ENCODE data around the gene KIFAP3. TPM values are rescaled to one million over a fixed set of nuclear protein-coding genes. Genes with fewer than 3 reads are reported as not detected.

Gene KIFAP3
- total and polyA plus RNA-seq, 2 donors (not counting 1 experiment from before 2014, with no cell fraction given), result 3.7 to 14.9 TPM

DNA sequence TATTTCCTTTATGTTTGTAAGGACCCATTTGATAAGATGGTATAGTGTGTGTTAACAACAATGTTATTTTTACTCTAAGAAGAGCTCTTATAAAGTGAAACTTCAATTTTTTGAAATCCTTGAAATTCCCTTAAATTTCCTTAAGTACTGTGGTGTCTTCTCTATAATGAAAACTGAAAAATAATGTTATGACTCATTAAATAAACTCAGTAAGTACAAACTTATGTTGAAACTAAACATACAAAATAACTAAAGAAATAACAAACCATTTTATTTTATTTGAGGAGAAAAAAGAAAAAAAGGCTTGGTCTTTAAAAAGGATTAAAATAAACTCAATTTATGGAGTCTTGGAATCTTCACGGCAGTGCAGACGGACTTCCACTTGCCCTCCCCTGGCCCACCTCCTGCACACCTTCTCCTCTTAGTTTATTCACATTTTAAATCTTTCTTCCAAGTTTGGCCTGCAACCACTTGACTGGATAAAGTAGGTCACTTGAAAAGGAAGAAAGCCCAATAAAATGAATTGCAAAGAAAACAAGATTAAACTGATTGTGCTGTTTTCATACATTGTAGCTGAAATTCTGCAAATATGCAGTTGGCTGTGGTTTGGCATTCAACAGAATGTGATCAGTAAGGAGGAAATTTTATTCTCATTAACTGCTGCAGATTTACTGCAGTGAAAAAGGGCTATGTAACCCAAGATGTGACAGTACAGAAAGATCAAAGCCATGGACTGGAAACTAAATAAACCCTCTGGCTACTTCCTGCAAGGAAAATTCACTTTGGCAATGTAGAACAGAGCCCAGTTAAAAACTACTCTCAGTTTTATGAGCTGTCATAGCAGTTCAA, 132.3 kb downstream of the KIFAP3 start:
- no peaks in the 10 kb centered on the region for H3K27me3 Mint-ChIP-seq
- H3K27ac ChIP-seq (ENCODE audit: low read length in 2 of 2), result no peak overlapping the region
- CTCF ChIA-PET, result interaction anchor here (0.6 to 1.2 kb wide), 3 partner anchors 13 to 374 kb away, joined by 3 to 4 read pairs (median 3); no protein-coding TSS in a partner anchor

More for the DNA sequence above, 132.3 kb downstream of the KIFAP3 start:
- Mint-ChIP-seq H3K27ac (no peak overlapping the region), H3K4me3 (no peak overlapping the region), H3K4me1 (no peaks in the 10 kb centered on the region), H3K9me3 (ENCODE audit: insufficient read depth) (no peaks in the 10 kb centered on the region)
- H3K9me3 ChIP-seq (ENCODE audit: control extremely low read depth in 1 of 3, control insufficient read depth in 2 of 3, insufficient read depth in 1 of 3, low read length in 2 of 3), result no peaks in the 10 kb centered on the region
- DNase-seq (no peak), ATAC-seq (ENCODE audit: low read depth) (no peak)
- H3K27me3 ChIP-seq (replicated peaks in 1 of 4; ENCODE audit: control extremely low read depth in 1 of 4, control insufficient read depth in 3 of 4, insufficient read depth in 4 of 4, low read length in 3 of 4), result no peaks in the 10 kb centered on the region
- H3K4me3 ChIP-seq (ENCODE audit: control extremely low read depth in 1 of 5, extremely low read depth in 1 of 5, insufficient read depth in 1 of 5, low read depth in 2 of 5, low read length in 4 of 5), result no peak overlapping the region
- H3K9ac ChIP-seq (ENCODE audit: low read length), result no peak overlapping the region
- no peaks in the 10 kb centered on the region for H3K36me3 ChIP-seq (replicated peaks in 1 of 2; ENCODE audit: control extremely low read depth in 1 of 2, control insufficient read depth in 1 of 2, extremely low read depth in 1 of 2, insufficient read depth in 2 of 2, low read length in 1 of 2)
- H3K4me1 ChIP-seq (ENCODE audit: control insufficient read depth in 2 of 2, insufficient read depth in 2 of 2, low read length in 2 of 2), result no peaks in the 10 kb centered on the region
- WGBS (ENCODE audit: insufficient coverage), result no CpG with 5 or more reads among the region's 2 CpGs
- H2AFZ ChIP-seq (ENCODE audit: insufficient read depth, low read depth, low read length, poor library complexity, severe bottlenecking), result no peak overlapping the region
- no peak overlapping the region for H3K4me2 ChIP-seq (replicated peaks; ENCODE audit: low read depth, low read length, poor library complexity, severe bottlenecking)
- no peak for TF ChIP-seq EZH2 (IDR thresholded peaks at IDR 0.05; ENCODE audit: borderline replicate concordance, insufficient read depth, low read depth, low read length, poor library complexity, severe bottlenecking)
- TF ChIP-seq, protein P1, sequence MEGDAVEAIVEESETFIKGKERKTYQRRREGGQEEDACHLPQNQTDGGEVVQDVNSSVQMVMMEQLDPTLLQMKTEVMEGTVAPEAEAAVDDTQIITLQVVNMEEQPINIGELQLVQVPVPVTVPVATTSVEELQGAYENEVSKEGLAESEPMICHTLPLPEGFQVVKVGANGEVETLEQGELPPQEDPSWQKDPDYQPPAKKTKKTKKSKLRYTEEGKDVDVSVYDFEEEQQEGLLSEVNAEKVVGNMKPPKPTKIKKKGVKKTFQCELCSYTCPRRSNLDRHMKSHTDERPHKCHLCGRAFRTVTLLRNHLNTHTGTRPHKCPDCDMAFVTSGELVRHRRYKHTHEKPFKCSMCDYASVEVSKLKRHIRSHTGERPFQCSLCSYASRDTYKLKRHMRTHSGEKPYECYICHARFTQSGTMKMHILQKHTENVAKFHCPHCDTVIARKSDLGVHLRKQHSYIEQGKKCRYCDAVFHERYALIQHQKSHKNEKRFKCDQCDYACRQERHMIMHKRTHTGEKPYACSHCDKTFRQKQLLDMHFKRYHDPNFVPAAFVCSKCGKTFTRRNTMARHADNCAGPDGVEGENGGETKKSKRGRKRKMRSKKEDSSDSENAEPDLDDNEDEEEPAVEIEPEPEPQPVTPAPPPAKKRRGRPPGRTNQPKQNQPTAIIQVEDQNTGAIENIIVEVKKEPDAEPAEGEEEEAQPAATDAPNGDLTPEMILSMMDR (IDR thresholded peaks at IDR 0.05), result no peak
- POLR2A ChIA-PET, result no interaction called here
- H3K79me2 ChIP-seq (ENCODE audit: control insufficient read depth, insufficient read depth, low read length), result no peaks in the 10 kb centered on the region
- intact Hi-C loops (cut with micrococcal nuclease), result no loop called here
- no peaks in the 10 kb centered on the region for H4K20me1 ChIP-seq (ENCODE audit: control insufficient read depth, insufficient read depth, low read length, poor library complexity, severe bottlenecking)
